Retinal pigment epithelial cell (primary cell): ENCODE measurements around the gene HPCAL1.

Experiments used
- DNase-seq: peaks from one replicate; pipeline ENCODE4 v3.0.0-alpha.2; 2010; ENCODE audit warnings: low read depth
- H3K4me3 ChIP-seq: 2 replicates; pipeline ENCODE4 v1.5.1; 2011; ENCODE audit warnings: mild to moderate bottlenecking, low read length, control low read depth, moderate library complexity
- CTCF ChIP-seq: conservative IDR thresholded peaks from 2 replicates; pipeline ENCODE4 v1.5.1; 2011; ENCODE audit warnings: low read depth, low read length, control low read depth, inconsistent platforms

The HPCAL1 gene

GRCh38 chr2:10301941-10302478 is 694 bp upstream of the HPCAL1 start:
- peak overlapping the region; percentile 53 for H3K4me3 ChIP-seq
- TF ChIP-seq CTCF: no peak
- no peak for DNase-seq

GRCh38 chr2:10303181-10303693 is 533 bp downstream of the HPCAL1 start:
- DNase-seq: no peak
- H3K4me3 ChIP-seq: peak overlapping the region; percentile 78
- TF ChIP-seq CTCF: no peak

GRCh38 chr2:10303694-10304378 is 1.1 kb downstream of the HPCAL1 start:
- DNase-seq: no peak
- peak; percentile 17 for TF ChIP-seq CTCF
- H3K4me3 ChIP-seq: peak overlapping the region; percentile 78

GRCh38 chr2:10304458-10305253 is 2.0 kb downstream of the HPCAL1 start:
- H3K4me3 ChIP-seq: peak overlapping the region; percentile 78
- TF ChIP-seq CTCF: no peak
- no peak for DNase-seq

- no peak for DNase-seq
- no peak overlapping the region for H3K4me3 ChIP-seq
- TF ChIP-seq CTCF: no peak
Observed at GRCh38 chr2:10305254-10305635, 2.5 kb downstream of the HPCAL1 start.

- TF ChIP-seq CTCF: peak; percentile 55
- no peak for DNase-seq
- H3K4me3 ChIP-seq: no peak overlapping the region
Observed at GRCh38 chr2:10305715-10306114, 3.0 kb downstream of the HPCAL1 start.
